ENCODE results near the gene LUZP2.
"Not testable (repeated sequence)": the region's sequence is repeated elsewhere in the genome, so short reads cannot be mapped to it uniquely, and the experiment has no call there.

The LUZP2 gene

DNA sequence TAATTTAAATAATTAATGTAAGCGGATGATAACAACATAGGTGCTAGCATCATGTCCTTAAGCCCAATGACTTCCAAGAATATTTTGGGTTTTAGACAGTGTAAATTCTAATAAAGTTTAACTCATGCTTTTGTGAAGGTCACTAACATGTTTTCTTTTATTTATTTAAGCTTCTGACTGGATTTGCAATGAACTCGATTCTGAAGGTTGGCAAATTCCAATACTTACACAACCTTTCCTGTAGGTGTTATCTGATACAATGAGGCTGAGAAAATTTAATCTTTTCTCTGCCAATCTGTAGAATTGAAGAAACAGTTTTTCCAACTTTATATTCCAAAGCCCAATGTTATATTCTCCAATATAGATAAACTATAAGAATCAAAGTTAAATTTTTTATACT lies 311.3 kb downstream of the LUZP2 start:
- DNase-seq, result no peak

DNA sequence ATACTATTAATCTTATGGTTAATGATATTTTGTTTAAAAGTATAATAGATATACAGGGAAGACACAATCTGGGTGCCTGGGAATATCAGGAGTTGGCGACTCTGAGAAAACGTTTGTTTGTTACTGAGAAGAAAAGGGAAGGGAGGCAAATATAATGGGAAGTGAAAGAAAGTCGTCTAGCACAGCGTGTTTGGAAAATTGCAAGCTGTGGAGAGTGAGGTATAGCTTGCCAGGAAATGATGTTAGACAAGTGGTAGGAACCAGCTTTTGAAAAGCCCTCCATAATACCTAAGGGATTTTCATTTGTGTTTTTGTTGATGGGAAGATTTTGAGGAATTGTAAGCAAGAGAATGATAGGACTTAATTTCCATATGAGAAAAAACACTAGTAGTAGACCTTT lies 322.2 kb downstream of the LUZP2 start:
- DNase-seq, result no peak

DNA sequence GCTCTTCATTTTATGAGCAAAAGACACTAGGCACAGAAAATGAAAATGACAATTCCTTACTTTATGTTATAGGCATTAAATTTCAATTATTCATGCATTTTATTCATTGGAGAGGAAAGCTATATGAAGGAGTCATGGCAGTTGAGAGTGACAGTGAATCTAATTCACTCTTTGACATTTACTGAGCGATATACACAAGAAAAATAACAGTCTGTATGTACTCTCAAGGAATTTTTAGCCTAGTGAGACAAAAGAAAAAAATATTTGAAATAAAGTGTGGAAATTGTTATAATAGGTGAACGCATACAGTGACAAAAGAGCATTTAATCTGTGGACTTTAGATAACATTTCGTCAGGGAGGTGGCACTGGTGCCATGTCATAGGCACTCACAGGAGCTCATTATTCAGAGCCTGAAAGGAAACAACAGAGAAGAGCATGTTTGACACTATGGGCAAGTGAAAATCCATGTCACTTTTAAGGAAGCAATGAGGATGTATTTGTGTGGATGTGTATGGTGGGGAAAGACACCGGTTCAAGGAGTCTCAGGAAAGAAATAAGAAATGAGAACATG lies 323.1 kb downstream of the LUZP2 start:
- no peak for DNase-seq

DNA sequence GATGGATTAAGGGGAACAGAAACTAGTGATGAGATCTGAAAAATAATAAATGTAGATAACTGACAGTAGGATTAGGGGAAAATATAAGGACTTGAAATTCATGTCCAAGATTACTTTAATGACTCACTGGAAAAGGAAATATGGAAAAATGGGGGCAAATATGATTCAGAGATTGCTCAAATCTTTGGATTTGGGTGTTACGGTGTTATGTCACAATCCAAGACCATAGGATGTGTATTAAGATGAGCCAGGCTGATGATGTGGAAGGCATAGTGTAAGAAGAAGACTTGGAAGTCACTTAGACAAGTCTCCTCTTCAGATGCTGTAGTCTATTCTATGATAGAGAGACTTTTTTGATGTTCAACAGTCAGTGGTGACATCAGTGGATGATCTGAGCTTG lies 323.7 kb downstream of the LUZP2 start:
- DNase-seq, result no peak

DNA sequence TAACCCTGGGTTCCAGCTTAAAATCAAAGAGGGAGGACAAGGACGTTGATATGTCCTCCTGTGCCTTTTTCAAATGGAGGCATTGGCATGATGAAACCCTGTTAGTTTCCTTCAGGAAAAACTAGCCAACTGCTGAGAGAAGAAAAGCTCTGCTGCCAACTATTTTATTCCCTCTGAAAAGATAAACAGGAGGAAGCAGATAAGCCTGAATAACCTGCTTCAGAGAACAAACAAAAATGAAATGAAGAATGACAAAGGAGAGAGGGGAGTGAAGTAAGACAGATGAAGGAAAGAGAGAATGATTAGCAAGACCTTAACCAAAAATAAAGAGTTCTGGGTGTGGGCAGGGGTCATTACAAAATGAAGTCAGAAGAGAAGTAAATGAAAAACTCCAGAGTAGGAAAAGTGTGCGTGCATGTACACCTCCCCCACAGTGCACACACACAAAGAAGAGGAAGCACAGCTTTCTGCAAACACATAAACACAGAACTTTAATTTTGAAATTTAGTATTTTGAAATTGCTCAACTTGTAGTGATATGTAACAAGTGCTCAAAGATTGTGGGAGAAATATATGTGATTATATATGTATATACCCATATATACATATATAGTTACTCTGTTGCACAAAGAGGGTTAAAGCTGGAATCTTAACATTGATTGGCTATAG lies 332.2 kb downstream of the LUZP2 start:
- no peak for DNase-seq

DNA sequence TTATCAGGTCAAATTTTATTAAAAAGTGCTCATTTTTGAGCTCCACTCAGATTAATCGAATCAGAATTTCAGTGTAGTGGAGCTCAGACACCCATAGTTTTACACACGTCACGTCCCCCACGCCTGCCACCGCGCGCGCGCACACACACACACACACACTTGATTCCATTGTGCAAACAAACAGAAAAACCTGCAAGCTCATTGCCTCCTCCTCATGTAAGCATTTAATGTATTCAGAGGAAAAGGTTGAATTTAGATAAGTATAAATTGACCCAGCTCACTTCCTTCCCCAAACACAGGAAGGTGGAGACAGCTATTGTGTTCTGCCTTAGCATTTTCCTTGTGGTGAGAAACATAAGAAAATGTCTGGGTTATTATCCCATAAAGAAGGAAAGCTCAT lies 336.7 kb downstream of the LUZP2 start:
- no peak for DNase-seq

DNA sequence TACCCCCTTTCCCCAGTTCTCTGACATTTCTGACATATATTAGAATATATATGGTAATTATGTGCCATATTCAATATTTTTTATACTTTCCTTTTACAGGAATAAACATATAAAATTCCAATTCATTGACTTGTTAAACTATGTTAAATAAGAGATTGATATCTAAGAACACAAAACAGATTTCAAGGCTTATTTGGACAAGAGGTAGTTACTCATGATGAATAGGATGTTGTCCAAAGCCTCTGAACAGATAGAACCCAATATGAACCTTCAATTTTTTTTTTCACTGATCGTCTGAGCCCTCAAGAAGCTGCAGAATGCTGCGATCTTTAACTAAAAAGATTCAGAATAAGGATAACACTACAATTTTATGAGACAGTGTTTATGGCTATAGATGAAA lies 340.3 kb downstream of the LUZP2 start:
- no peak for DNase-seq

DNA sequence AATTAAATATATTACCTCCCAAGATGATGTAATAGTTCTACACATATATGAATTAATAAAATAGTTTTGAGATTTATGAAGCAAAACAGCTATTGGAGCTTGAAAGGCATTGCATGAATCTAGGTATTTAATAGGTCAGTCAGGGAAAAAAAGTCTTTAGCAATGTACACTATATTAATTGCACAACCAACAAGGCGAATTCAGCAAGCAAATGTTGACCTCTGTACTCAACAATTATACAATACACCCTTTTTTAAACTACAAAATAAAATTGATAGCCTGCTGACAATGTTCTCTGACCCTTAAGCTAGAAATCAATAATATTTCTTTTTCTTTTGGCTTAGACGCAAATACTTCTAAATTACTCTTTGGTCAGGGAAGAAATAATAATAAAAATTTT lies 345.5 kb downstream of the LUZP2 start:
- DNase-seq, result no peak

DNA sequence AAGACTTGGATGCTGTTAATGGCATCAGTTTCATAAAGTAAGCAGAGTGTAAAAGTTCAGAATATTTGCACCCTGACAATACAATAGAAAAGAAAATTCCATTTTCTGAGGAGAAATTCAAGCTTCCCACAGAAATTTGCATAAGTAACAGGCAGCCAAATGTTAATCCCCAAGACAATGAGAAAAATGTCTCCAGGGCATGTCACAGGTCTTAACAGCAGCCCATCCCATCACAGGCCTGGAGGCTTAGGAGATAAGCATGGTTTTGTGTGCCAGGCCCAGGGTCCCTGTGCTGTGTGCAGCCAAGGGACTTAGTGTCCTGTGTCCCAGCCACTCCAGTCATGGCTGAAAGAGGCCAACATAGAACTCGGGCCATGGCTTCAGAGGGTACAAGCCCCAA lies 347.6 kb downstream of the LUZP2 start:
- no peak for DNase-seq

DNA sequence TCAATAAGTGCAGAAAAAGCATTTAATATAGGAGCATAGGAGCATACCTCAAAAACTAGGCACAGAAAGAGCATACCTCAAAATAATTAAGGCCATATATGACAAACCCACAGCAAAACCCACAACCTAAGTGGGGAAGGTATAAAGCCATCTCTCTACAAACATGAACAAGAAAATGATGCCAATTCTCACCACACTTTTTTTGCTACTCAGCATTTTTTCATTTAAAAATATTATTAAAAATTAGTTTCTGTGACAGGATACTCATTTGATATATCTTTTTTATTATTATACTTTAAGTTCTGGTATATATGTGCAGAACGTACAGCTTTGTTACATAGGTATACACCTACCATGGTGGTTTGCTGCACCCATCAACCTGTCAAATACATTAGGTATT lies 352.0 kb downstream of the LUZP2 start:
- DNase-seq, result no peak

DNA sequence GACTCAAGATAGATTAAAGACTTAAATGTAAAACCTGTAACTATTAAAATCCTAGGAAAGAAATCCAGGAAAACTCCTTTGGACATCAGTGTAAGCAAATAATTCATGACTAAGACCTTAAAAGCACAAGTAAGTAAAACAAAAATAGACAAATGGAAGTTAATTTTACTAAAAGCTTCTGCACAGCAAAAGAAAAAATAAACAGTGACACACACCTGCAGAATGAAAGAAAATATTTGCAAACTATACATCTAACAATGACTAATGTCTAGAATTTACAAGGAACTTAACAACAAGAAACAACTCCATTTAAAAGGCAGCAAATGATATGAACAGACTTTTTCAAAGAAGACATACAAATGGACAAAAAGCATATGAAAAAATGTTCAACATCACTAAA lies 359.1 kb downstream of the LUZP2 start:
- no peak for DNase-seq

DNA sequence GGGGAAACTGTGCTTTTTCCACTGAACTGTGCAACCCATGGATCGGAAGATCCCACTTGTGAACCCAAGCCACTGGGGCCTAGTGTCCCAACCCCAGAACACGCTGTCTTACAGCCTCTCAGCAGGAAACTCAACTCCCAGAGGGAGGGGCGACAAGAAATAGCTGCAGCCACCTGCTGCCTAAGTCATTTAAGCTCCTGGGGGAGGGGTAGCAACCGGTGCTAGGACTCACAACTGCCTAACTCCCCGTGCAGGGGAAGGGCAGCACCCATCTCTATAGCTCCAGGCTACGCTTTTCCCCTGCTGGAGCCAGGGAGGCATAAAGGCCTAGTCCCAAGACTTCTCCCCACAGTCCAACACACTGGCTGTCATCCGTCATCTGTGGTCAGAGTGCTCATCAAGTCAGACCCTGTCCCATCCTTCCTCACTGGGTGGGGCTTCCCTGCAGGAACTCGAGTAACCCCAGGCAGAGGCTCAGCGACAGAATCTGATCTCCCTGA lies 363.0 kb downstream of the LUZP2 start:
- no peak for DNase-seq

DNA sequence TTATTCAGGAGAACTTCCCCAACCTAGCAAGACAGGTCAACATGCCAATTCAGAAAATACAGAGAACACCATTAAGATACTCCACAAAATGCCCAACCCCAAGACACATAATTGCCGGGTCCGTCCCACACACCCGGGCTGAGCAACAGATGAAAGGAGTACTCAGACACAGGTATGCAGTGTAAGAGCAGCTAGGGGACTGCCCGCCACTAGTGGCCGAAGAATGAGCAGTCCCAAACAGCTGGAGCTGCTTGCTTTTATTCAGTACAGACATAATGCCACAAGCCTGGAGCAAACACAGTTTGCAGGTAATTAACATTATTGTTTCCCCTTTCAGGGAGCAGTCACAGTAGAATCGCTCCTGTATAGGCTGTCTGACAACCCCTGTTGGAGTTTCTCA lies 364.6 kb downstream of the LUZP2 start:
- no peak for DNase-seq

DNA sequence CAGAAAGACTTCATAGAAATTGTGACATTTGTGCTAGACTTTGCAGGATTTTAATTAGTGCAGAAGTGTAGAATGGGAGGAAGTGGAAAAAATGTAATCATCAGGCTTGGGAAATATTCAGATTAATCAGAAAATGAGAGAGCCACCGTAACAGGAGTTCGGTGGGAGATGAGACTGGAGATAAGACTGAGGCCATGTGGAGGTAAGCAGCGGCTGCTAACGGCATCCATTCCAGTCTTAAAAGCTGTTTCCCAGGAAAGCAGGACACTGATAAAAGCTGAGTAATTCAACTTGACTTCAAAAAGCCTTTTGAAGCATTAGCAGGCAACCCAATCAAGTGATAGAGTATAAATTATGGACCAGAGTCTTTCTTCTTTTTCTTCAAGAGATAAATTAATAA lies 369.9 kb downstream of the LUZP2 start:
- DNase-seq, result no peak

DNA sequence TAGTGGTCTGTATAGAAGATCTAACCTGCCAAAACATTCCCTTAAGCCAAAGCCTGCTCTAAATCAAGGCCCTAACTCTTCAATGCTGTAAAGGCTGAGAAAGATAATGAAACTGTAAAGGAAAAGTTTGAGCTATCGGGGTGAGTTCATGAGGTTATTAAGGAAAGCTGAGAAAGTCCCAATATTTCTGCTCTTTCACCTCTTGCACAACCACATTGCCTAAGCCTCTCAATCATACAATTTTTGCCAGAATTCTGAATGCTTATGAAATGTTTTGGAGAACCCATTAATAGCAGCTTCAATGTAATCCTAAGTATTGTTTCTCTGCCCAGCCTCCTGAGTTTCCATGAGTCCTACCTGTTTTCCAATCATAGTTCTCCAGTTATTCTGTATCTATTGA lies 373.2 kb downstream of the LUZP2 start:
- no peak for DNase-seq

DNA sequence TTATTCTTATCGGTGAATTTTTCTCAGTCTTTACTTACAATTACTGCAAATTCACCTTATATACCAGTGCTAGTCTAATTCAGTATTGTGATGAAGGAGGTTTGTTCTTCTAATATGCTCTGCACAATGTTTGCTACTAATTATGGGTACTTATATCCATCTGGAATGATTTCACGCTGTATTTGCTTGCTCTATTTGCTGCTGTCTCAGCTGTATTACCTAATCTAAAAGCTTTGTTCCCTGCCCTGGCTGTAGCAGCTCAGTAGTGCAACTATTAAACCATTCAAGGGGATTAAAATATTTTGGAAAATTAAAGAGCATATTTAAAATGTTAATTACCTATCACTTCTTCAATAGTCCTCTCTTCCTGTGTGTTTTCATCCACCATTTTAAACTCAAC lies 375.3 kb downstream of the LUZP2 start:
- no peak for DNase-seq

DNA sequence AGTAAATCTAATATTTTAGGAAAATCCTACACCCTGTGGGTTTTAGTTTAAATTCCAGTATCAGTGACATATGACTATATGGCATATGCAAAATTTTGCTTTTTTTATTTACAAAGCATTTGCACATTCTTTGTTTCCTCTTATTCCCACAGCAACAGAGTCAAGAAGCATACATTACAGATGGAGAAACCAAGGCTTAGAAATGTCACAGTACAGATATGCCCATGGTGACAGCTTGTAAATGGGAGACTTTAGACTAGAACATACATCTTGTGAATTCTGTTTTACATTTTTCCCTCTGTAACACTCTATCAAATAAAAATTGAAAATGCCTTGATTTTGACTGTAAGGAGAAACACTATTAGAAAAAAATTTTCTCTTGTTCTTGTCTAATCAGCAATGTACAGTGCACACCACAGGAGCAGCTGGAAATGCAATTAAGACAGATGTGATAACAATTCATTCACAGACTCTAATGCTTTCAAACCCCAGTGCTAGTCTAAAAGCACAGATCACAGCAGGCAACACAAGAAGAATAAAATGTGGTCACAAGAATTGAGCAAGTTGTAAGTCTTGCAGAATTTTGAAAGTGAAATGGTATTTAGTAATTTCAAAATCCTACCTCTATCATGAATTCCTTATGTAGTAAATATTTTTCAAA lies 375.9 kb downstream of the LUZP2 start:
- DNase-seq, result no peak

DNA sequence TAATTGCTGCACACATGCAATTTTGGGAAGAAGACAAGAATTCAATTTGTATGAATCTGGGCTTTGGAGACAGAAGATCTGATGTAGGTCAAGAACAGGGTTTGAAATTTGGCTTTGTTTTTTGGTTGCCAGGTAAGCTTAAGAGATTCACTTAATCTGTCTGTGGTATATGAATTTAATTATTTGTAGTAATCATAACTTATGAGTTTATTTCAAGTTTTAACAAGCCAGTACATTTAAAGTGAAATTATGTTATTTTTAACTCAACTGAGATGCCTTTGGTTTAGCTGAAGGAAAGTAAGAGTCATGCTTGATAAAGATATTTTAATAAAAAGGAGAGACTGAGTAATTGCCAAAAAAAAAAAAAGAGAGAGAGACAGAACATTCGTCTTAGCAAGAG lies 384.1 kb downstream of the LUZP2 start:
- no peak for DNase-seq

DNA sequence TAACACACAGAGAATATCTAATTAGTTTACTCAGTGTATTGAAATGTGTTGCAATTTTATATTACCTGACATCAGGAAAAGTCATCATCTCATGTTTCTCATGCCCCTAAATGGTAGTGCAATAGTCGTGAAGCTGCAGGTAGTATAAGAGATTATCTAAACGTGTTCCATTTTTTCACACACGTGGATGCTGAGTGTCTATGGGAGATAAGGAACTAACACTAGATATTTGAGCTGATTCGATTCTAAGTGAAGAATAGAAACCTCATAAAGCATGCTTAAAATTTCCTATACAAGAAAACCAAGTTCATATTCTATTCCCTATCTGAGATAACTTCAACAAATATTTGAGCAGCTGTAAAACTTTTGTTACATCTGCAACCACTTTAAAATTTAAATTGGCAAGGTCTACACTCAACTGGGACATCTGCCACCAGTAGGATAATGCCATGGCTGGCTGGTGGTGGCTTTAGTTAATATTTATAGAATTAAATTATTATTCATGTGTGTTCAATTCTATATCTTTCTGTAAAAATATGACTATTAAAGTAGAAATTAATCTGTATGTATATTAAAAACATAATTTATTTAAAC lies 388.8 kb downstream of the LUZP2 start:
- no peak for DNase-seq

DNA sequence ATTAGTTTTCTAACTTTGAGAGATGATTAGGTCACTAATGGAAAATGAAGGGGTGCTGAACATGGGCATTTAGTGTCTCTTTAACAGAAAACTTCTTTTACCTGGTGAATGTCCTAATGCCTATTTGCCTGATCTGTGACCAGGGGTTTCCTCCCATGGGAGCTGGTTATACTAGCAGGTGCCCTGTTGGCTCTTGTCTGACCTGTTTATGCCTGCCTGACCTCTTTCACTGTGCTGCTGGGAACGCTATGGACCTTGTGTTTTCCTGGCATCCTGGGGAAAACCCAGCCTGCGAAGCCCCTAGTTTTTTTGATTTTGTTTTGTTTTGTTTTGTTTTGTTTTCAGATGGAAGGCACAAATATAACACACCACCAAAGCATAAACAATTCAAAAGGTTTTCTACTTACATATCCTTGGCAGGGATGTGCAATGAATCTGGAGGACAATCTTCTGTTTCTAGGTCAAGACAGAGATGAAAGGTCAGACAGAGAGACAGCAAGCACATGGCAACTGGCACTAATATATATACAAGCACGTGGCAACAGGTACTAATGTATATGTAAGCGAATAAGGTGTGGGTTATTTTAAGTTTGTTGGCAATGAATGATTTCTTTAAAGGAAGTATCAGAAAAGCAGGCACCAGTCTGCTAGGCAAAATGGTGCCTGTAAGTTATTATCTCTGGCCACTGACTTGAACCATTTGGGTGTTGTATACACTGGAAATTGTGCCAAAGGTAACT lies 390.2 kb downstream of the LUZP2 start:
- DNase-seq, result no peak

DNA sequence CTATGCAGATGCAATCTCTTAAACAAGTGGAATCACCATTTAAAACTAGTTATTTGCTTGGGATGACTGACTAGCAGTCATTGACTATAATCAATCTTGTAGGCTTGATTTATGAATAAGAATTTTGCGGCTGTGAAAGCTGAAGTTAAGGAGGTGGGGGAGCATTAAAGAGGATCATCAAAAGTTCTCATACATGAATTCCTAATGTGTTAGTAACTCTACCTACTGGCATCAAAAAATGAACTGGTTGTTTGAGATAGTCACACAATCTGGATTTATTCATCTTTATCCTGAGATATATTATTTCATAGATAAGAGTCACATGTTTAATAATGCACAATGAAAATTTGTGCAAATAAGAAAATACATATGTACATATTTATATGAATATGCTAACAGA lies 393.6 kb downstream of the LUZP2 start:
- no peak for DNase-seq

DNA sequence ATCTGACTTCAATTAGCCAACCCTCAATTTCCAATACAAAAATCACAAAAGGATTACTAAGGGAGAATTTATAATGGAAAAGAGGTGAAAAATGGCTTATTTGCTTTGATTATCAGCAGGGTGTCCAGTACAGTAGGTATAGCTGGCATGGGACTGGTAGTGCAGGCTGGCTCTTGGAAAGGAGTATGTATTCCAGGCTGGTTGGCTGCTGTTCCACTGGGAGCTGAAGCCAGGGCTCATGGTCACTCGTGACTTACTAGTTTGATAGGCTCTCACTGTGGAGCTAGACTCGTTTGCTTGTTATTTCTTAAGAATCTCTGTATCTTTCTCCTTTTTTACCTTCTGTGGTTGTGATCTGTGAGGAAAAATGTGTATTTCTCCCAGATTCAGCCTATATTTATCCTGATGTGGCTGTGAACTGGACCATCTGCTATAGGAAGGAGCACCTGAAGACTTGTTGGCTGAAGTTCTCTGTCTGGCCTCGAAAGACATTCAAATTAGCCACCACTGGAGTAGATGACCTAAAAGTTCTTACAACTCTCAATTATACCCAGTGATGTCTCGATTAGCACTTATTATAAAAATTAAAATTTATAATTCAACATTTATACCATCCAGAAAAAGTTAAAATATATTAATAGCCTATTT lies 395.1 kb downstream of the LUZP2 start:
- not testable (repeated sequence) for DNase-seq

Measured in hypothalamus (tissue), 51 donors.